ENCODE data around the gene C9orf57.

GRCh38 chr9:72060513-72060912 lies at the start of gene C9orf57:
- no peak for TF ChIP-seq POLR2AphosphoS5 (IDR thresholded peaks at IDR 0.05)
- TF ChIP-seq CTCF (IDR thresholded peaks at IDR 0.05), result no peak
- TF ChIP-seq POLR2A (IDR thresholded peaks at IDR 0.05), result no peak
- TF ChIP-seq EP300 (IDR thresholded peaks at IDR 0.05), result no peak
